ENCODE measurements around the gene CHST14. TPM values are rescaled to one million over a fixed set of nuclear protein-coding genes. Genes with fewer than 3 reads are reported as not detected.
A peak's percentile ranks its signal among the peaks of the same experiment; 100 is the strongest.

The CHST14 gene
- total RNA-seq, 2 experiments from 2014 or later: 4.3 to 5.1 TPM

- ChIA-PET POLR2A (interaction anchor here (1.0 to 1.7 kb wide), 4 partner anchors 10 to 31 kb away, joined by 3 to 4 read pairs (median 3); partner anchors contain the start of gene IVD), CTCF (interaction anchor here (0.8 to 1.7 kb wide), 3 partner anchors 10 to 157 kb away, joined by 3 to 7 read pairs (median 4); no protein-coding TSS in a partner anchor)
- DNase-seq (no peak), ATAC-seq (no peak)
- Mint-ChIP-seq H3K36me3 (ENCODE audit: low read depth) (no peaks in the 10 kb centered on the region), H3K27ac (no peak overlapping the region), H3K9me3 (no peaks in the 10 kb centered on the region), H3K27me3 (peaks cover 39% of the 10 kb centered on the region), H3K4me1 (ENCODE audit: low read depth) (peaks cover 21% of the 10 kb centered on the region), H3K4me3 (peak overlapping the region; percentile 29)
- intact Hi-C loops (cut with micrococcal nuclease): no loop called here
- no peak for TF ChIP-seq CTCF (IDR thresholded peaks at IDR 0.05)
Observed at GRCh38 chr15:40435710-40436089, 35.1 kb upstream of the CHST14 start.

- DNase-seq: peak; percentile 27
- intact Hi-C loops (cut with micrococcal nuclease): no loop called here
Observed at GRCh38 chr15:40436116-40436891, 34.5 kb upstream of the CHST14 start.

GRCh38 chr15:40436892-40437751, 33.7 kb upstream of the CHST14 start:
- no peak overlapping the region for H3K27ac Mint-ChIP-seq
- ATAC-seq (no peak), DNase-seq (peak; percentile 12)
- intact Hi-C loops (cut with micrococcal nuclease): no loop called here
- H3K36me3 Mint-ChIP-seq (ENCODE audit: low read depth): no peaks in the 10 kb centered on the region
- no peak for TF ChIP-seq CTCF (IDR thresholded peaks at IDR 0.05)
- peak overlapping the region; percentile 43 for H3K4me3 Mint-ChIP-seq
- CTCF ChIA-PET: interaction anchor here (1.2 to 1.8 kb wide), 2 partner anchors 70 to 117 kb away, joined by 3 to 4 read pairs; no protein-coding TSS in a partner anchor
- peaks cover 21% of the 10 kb centered on the region for H3K4me1 Mint-ChIP-seq (ENCODE audit: low read depth)
- H3K27me3 Mint-ChIP-seq: peaks cover 39% of the 10 kb centered on the region
- H3K9me3 Mint-ChIP-seq: no peaks in the 10 kb centered on the region
- POLR2A ChIA-PET: interaction anchor here (1.1 to 1.7 kb wide), 3 partner anchors 12 to 113 kb away, joined by 3 to 4 read pairs (median 4); partner anchors contain the start of gene INAFM2

More at GRCh38 chr15:40436116-40436891, 34.5 kb upstream of the CHST14 start:
- Mint-ChIP-seq H3K4me3 (peak overlapping the region; percentile 43), H3K4me1 (ENCODE audit: low read depth) (peaks cover 21% of the 10 kb centered on the region), H3K27ac (no peak overlapping the region), H3K9me3 (no peaks in the 10 kb centered on the region), H3K27me3 (peaks cover 39% of the 10 kb centered on the region), H3K36me3 (ENCODE audit: low read depth) (no peaks in the 10 kb centered on the region)
- POLR2A ChIA-PET: interaction anchor here (1.0 to 1.7 kb wide), 3 partner anchors 11 to 30 kb away, joined by 3 to 4 read pairs (median 4); partner anchors contain the start of gene IVD
- ATAC-seq: no peak
- no peak for TF ChIP-seq CTCF (IDR thresholded peaks at IDR 0.05)
- CTCF ChIA-PET: interaction anchor here (1.2 to 1.7 kb wide), 2 partner anchors 10 to 71 kb away, joined by 3 to 7 read pairs; no protein-coding TSS in a partner anchor

GRCh38 chr15:40437752-40438687, 32.8 kb upstream of the CHST14 start:
- CTCF ChIA-PET: interaction anchor here (1.0 to 1.8 kb wide), 2 partner anchors 118 to 163 kb away, joined by 3 to 4 read pairs; no protein-coding TSS in a partner anchor
- Mint-ChIP-seq H3K27ac (no peak overlapping the region), H3K4me3 (no peak overlapping the region), H3K36me3 (ENCODE audit: low read depth) (no peaks in the 10 kb centered on the region), H3K9me3 (no peaks in the 10 kb centered on the region), H3K27me3 (peaks cover 39% of the 10 kb centered on the region), H3K4me1 (ENCODE audit: low read depth) (peaks cover 29% of the 10 kb centered on the region)
- POLR2A ChIA-PET: interaction anchor here (1.1 to 2.0 kb wide), 3 partner anchors 29 to 114 kb away, joined by 3 to 6 read pairs (median 4); partner anchors contain the start of genes INAFM2 and KNSTRN
- DNase-seq (no peak), ATAC-seq (no peak)
- intact Hi-C loops (cut with micrococcal nuclease): no loop called here
- TF ChIP-seq CTCF (IDR thresholded peaks at IDR 0.05): no peak

All from activated CD8-positive, alpha-beta T cell treated with anti-CD3 and anti-CD28 coated beads for 36 hours (primary cell).